HepG2 (cell line): Measurements from ENCODE around the gene MED25. TPM values are rescaled to one million over a fixed set of nuclear protein-coding genes. Genes with fewer than 3 reads are reported as not detected.
A peak's percentile ranks its signal among the peaks of the same experiment; 100 is the strongest.

ENCODE experiments used
- AKNA ChIP-seq: sonication (generic); formaldehyde crosslinking; IDR thresholded peaks from 2 replicates; pipeline ENCODE4 v1.4.0; 2020; ENCODE audit warnings: missing genetic modification reagents, borderline replicate concordance
- ATF3 ChIP-seq: sonication (generic); formaldehyde crosslinking; IDR thresholded peaks from 2 replicates; pipeline ENCODE4 v1.4.0; 2020; ENCODE audit warnings: missing genetic modification reagents
- ATF6 ChIP-seq: sonication (generic); formaldehyde crosslinking; conservative IDR thresholded peaks from 2 replicates; pipeline ENCODE4 v1.4.0; 2020; ENCODE audit warnings: missing genetic modification reagents
- FOSL2 ChIP-seq: sonication (generic); formaldehyde crosslinking; IDR thresholded peaks from 2 replicates; pipeline ENCODE4 v1.4.0; 2020; ENCODE audit warnings: missing genetic modification reagents
- FUBP1 ChIP-seq: sonication (generic); formaldehyde crosslinking; IDR thresholded peaks from 2 replicates; pipeline ENCODE4 v1.5.1; 2020; ENCODE audit warnings: missing genetic modification reagents, mild to moderate bottlenecking, borderline replicate concordance
- GTF3A ChIP-seq: sonication (generic); formaldehyde crosslinking; conservative IDR thresholded peaks from 2 replicates; pipeline ENCODE4 v1.4.0; 2020; ENCODE audit warnings: mild to moderate bottlenecking, missing genetic modification reagents
- PAWR ChIP-seq: sonication (generic); formaldehyde crosslinking; IDR thresholded peaks from 2 replicates; pipeline ENCODE4 v1.4.0; 2020; ENCODE audit warnings: missing genetic modification reagents, mild to moderate bottlenecking, borderline replicate concordance
- PHF5A ChIP-seq: IDR thresholded peaks from one replicate; pipeline ENCODE4 v1.6.1; 2018; ENCODE audit warnings: low read depth, missing genetic modification reagents; ENCODE audit not compliant: unreplicated experiment
- PRDM4 ChIP-seq: sonication (generic); formaldehyde crosslinking; IDR thresholded peaks from 2 replicates; pipeline ENCODE4 v1.9.0; 2021; ENCODE audit warnings: missing genetic modification reagents, borderline replicate concordance
- RBM39 ChIP-seq: fragments of 200-400 bp; formaldehyde crosslinking; IDR thresholded peaks from one replicate; pipeline ENCODE4 v1.6.1; 2018; ENCODE audit warnings: antibody characterized with exemption, mild to moderate bottlenecking, low read depth, low read length; ENCODE audit not compliant: poor library complexity, severe bottlenecking
- RORA ChIP-seq: sonication (generic); formaldehyde crosslinking; IDR thresholded peaks from 2 replicates; pipeline ENCODE4 v1.5.0; 2020; ENCODE audit warnings: mild to moderate bottlenecking, missing genetic modification reagents, moderate library complexity
- SRSF4 ChIP-seq: fragments of 200-400 bp; formaldehyde crosslinking; IDR thresholded peaks from one replicate; pipeline ENCODE4 v1.6.1; 2018; ENCODE audit warnings: mild to moderate bottlenecking, low read depth, low read length, moderate library complexity; ENCODE audit not compliant: poor library complexity, severe bottlenecking
- ZMYM4 ChIP-seq: sonication (generic); formaldehyde crosslinking; IDR thresholded peaks from 2 replicates; pipeline ENCODE4 v1.8.1; 2023; ENCODE audit warnings: mild to moderate bottlenecking, missing genetic modification reagents
- ZNF737 ChIP-seq: sonication (generic); formaldehyde crosslinking; IDR thresholded peaks from 2 replicates; pipeline ENCODE4 v1.5.0; 2020; ENCODE audit warnings: missing genetic modification reagents, mild to moderate bottlenecking, borderline replicate concordance
- ZNF768 ChIP-seq: sonication (generic); formaldehyde crosslinking; IDR thresholded peaks from 2 replicates; pipeline ENCODE4 v1.4.0; 2020; ENCODE audit warnings: missing genetic modification reagents
- ZSCAN9 ChIP-seq: IDR thresholded peaks from 2 replicates; pipeline ENCODE4 v1.6.1; 2016; ENCODE audit warnings: borderline replicate concordance
- polyA plus RNA-seq, 8 experiments: library from polyadenylated mRNA; depleted of rRNA in 3 of 8; stranded (reverse) in 7 of 8; unstranded in 1 of 8; fragments of >200 nt; fragmentation: Illumina TruSeq in 4 of 8; extraction: Trizol in 4 of 8; gene quantifications; 2 replicates each; pipeline versions ENCODE4 v1.2.1 to v1.2.3, GENCODE V29; 2011 to 2016; ENCODE audit warnings: low read depth in 4 of 8, missing spikeins in 1 of 8, mixed read lengths in 1 of 8; ENCODE audit not compliant: insufficient read depth in 1 of 8
- total RNA-seq, 5 experiments: library from RNA; depleted of rRNA; stranded (reverse); fragments of >200 nt; fragmentation: Illumina TruSeq; extraction: Trizol; gene quantifications; 2 replicates each; pipeline ENCODE4 v1.2.3, GENCODE V29; 2016; ENCODE audit warnings: low read depth in 1 of 5

Gene MED25
- total and polyA plus RNA-seq, 2 of the 13 experiments (the other 11 are each of a cell fraction or from before 2014, with no cell fraction given), result 11.1 to 15.1 TPM

- no peak for TF ChIP-seq SRSF4
- TF ChIP-seq PHF5A (CRISPR knock-in tag), result peak; percentile 46
- no peak for TF ChIP-seq PRDM4 (CRISPR knock-in tag)
- TF ChIP-seq AKNA (CRISPR knock-in tag), result no peak
- no peak for TF ChIP-seq RORA (CRISPR knock-in tag)
- TF ChIP-seq ATF3 (CRISPR knock-in tag), result no peak
- no peak; the same call in 1 of the 2 replicates for TF ChIP-seq GTF3A
- peak; percentile 42; the same call in 1 of the 2 replicates for TF ChIP-seq FOSL2 (CRISPR knock-in tag)
- TF ChIP-seq ATF6, result peak; percentile 26; the same call in 1 of the 2 replicates
- TF ChIP-seq ZMYM4 (CRISPR knock-in tag), result no peak
- no peak for TF ChIP-seq FUBP1 (CRISPR knock-in tag)
- TF ChIP-seq PAWR (CRISPR knock-in tag), result no peak
- no peak for TF ChIP-seq ZNF768 (CRISPR knock-in tag)
- TF ChIP-seq RBM39, result no peak
- TF ChIP-seq ZSCAN9 (CRISPR knock-in tag), result no peak
- TF ChIP-seq ZNF737 (CRISPR knock-in tag), result no peak
These were observed 59.2 kb downstream of the MED25 start, which contains the start of the genes AKT1S1 and TBC1D17 (continued) for GRCh38 chr19:49877020-49877878.
